ENCODE measurements around the gene NXPE3. TPM values are rescaled to one million over a fixed set of nuclear protein-coding genes. Genes with fewer than 3 reads are reported as not detected.

NXPE3 gene
- total RNA-seq, 3 donors from 2014 or later = 7.7 to 21.6 (median 17.0) TPM

GRCh38 chr3:101811875-101812274 lies 32.9 kb downstream of the NXPE3 start:
- Histone ChIP-seq H3K9me3 (no peaks in the 10 kb centered on the region), H3K4me3 (no peak overlapping the region), H3K27me3 (no peaks in the 10 kb centered on the region), H3K27ac (no peak overlapping the region), H3K36me3 (no peaks in the 10 kb centered on the region), H3K4me1 (no peaks in the 10 kb centered on the region)
- DNase-seq (ENCODE audit: low spot score in 2 of 2) = no peak
- no peak for TF ChIP-seq POLR2AphosphoS5 (IDR thresholded peaks at IDR 0.05)
- TF ChIP-seq POLR2A (IDR thresholded peaks at IDR 0.05) = no peak
- intact Hi-C loops (cut with DNase I; ENCODE audit: low total_unique reads) = loop anchor here (10.0 kb wide), 1 partner anchor 413 kb away; no protein-coding TSS in a partner anchor

GRCh38 chr3:101812895-101813294 lies 33.9 kb downstream of the NXPE3 start:
- H3K27ac ChIP-seq = no peak overlapping the region
- no peaks in the 10 kb centered on the region for H3K4me1 ChIP-seq
- H3K27me3 ChIP-seq = no peaks in the 10 kb centered on the region
- no peaks in the 10 kb centered on the region for H3K36me3 ChIP-seq
- no peaks in the 10 kb centered on the region for H3K9me3 ChIP-seq
- no peak for DNase-seq (ENCODE audit: low spot score in 2 of 2)
- TF ChIP-seq POLR2AphosphoS5 (IDR thresholded peaks at IDR 0.05) (no peak), POLR2A (IDR thresholded peaks at IDR 0.05) (no peak), CTCF (IDR thresholded peaks at IDR 0.05) (no peak)
- H3K4me3 ChIP-seq = no peak overlapping the region
- intact Hi-C loops (cut with DNase I; ENCODE audit: low total_unique reads) = loop anchor here (10.0 kb wide), 1 partner anchor 412 kb away; no protein-coding TSS in a partner anchor

- Histone ChIP-seq H3K4me3 (no peak overlapping the region), H3K36me3 (no peaks in the 10 kb centered on the region), H3K9me3 (no peaks in the 10 kb centered on the region), H3K27ac (no peak overlapping the region), H3K27me3 (no peaks in the 10 kb centered on the region), H3K4me1 (no peaks in the 10 kb centered on the region)
- no peak for TF ChIP-seq POLR2A (IDR thresholded peaks at IDR 0.05)
- TF ChIP-seq CTCF (IDR thresholded peaks at IDR 0.05) = peak; percentile 9 to 62 (median 56)
- TF ChIP-seq POLR2AphosphoS5 (IDR thresholded peaks at IDR 0.05) = no peak
- intact Hi-C loops (cut with DNase I; ENCODE audit: low total_unique reads) = loop anchor here (10.0 kb wide), 1 partner anchor 411 kb away; no protein-coding TSS in a partner anchor
- DNase-seq (ENCODE audit: low spot score in 2 of 2) = no peak
Observed at GRCh38 chr3:101813817-101814440, 34.9 kb downstream of the NXPE3 start.

- H3K9me3 ChIP-seq = no peaks in the 10 kb centered on the region
- no peaks in the 10 kb centered on the region for H3K4me1 ChIP-seq
- no peak overlapping the region for H3K27ac ChIP-seq
- intact Hi-C loops (cut with DNase I; ENCODE audit: low total_unique reads) = loop anchor here (10.0 kb wide), 1 partner anchor 410 kb away; no protein-coding TSS in a partner anchor
- TF ChIP-seq CTCF (IDR thresholded peaks at IDR 0.05) (no peak), POLR2AphosphoS5 (IDR thresholded peaks at IDR 0.05) (no peak), POLR2A (IDR thresholded peaks at IDR 0.05) (no peak)
- H3K27me3 ChIP-seq = no peaks in the 10 kb centered on the region
- no peak overlapping the region for H3K4me3 ChIP-seq
- DNase-seq (ENCODE audit: low spot score in 2 of 2) = no peak
- H3K36me3 ChIP-seq = no peaks in the 10 kb centered on the region
Observed at GRCh38 chr3:101814835-101815234, 35.8 kb downstream of the NXPE3 start.

GRCh38 chr3:101816215-101817149 lies 37.5 kb downstream of the NXPE3 start:
- TF ChIP-seq CTCF (IDR thresholded peaks at IDR 0.05) (no peak), POLR2AphosphoS5 (IDR thresholded peaks at IDR 0.05) (no peak), POLR2A (IDR thresholded peaks at IDR 0.05) (no peak)
- Histone ChIP-seq H3K9me3 (no peaks in the 10 kb centered on the region), H3K27ac (peak overlapping the region; percentile 64 to 66), H3K36me3 (no peaks in the 10 kb centered on the region), H3K27me3 (no peaks in the 10 kb centered on the region), H3K4me3 (no peak overlapping the region), H3K4me1 (no peaks in the 10 kb centered on the region)
- intact Hi-C loops (cut with DNase I; ENCODE audit: low total_unique reads) = loop anchor here (10.0 kb wide), 1 partner anchor 408 kb away; no protein-coding TSS in a partner anchor
- DNase-seq (ENCODE audit: low spot score in 2 of 2) = no peak
